H1 (cell line): ENCODE data around the gene ZMYM2. TPM values are rescaled to one million over a fixed set of nuclear protein-coding genes. Genes with fewer than 3 reads are reported as not detected.

ENCODE experiments used
- CTCF ChIA-PET: fragments of 300-600 bp; sonication (Branson Sonifier 250); formaldehyde crosslinking; loops from one replicate; lab custom pipeline; 2021; ENCODE audit not compliant: partially characterized antibody; lab: Charles Lee
- POLR2A ChIA-PET: fragments of 300-600 bp; sonication (Branson Sonifier 250); formaldehyde crosslinking; loops from one replicate; lab custom pipeline; 2021; ENCODE audit warnings: inconsistent platforms; ENCODE audit not compliant: partially characterized antibody; lab: Charles Lee
- DNase-seq, 2 experiments: peaks; one replicate each; pipeline versions ENCODE4 v3.0.0 to v3.0.0-alpha.2; 2010 to 2022; ENCODE audit warnings: low spot score in 2 of 2, low read depth in 1 of 2, mixed read lengths in 1 of 2
- FAIRE-seq: peaks from 2 replicates; lab custom pipeline; 2011; peaks lifted over from hg19 to GRCh38; lab: Jason Lieb, UNC
- H2AFZ ChIP-seq: 2 replicates; pipeline ENCODE4 v1.8.1; 2012; ENCODE audit warnings: low read length, inconsistent platforms
- H2AK5ac ChIP-seq: 2 replicates; pipeline ENCODE4 v1.6.1; 2013; ENCODE audit warnings: low read depth, low read length
- H2BK120ac ChIP-seq: replicated peaks from 2 replicates; pipeline ENCODE3; 2013; ENCODE audit warnings: low read depth, low read length, inconsistent platforms
- H2BK12ac ChIP-seq: 2 replicates; pipeline ENCODE4 v1.6.1; 2013; ENCODE audit warnings: low read depth, low read length
- H2BK15ac ChIP-seq: 2 replicates; pipeline ENCODE4 v1.6.1; 2013; ENCODE audit warnings: low read length
- H2BK20ac ChIP-seq: 2 replicates; pipeline ENCODE4 v1.6.1; 2013; ENCODE audit warnings: low read length
- H2BK5ac ChIP-seq: 2 replicates; pipeline ENCODE4 v1.6.1; 2013; ENCODE audit warnings: low read depth, low read length
- H3K14ac ChIP-seq: 2 replicates; pipeline ENCODE4 v1.6.1; 2013; ENCODE audit warnings: inconsistent platforms; ENCODE audit not compliant: insufficient read length
- H3K18ac ChIP-seq: 2 replicates; pipeline ENCODE4 v1.6.1; 2013; ENCODE audit warnings: low read length; ENCODE audit errors: extremely low read depth
- H3K23ac ChIP-seq: 2 replicates; pipeline ENCODE4 v1.6.1; 2013; ENCODE audit warnings: inconsistent platforms; ENCODE audit not compliant: insufficient read length
- H3K23me2 ChIP-seq: 2 replicates; pipeline ENCODE4 v1.6.1; 2013; ENCODE audit warnings: low read depth, low read length
- H3K27ac ChIP-seq: 2 replicates; pipeline ENCODE4 v1.6.1; 2011; ENCODE audit warnings: low read depth, low read length, inconsistent platforms
- H3K27me3 ChIP-seq, 4 experiments: replicated peaks in 1 of 4; 1 replicate in 1 of 4; 2 replicates in 3 of 4; pipeline versions ENCODE4 v1.6.1 to v1.8.1; 2011 to 2013; ENCODE audit warnings: low read length in 3 of 4, mild to moderate bottlenecking in 3 of 4, inconsistent platforms in 2 of 4, mixed read lengths in 2 of 4, moderate library complexity in 1 of 4; ENCODE audit not compliant: control insufficient read depth in 3 of 4, insufficient read depth in 3 of 4; ENCODE audit errors: extremely low read depth in 1 of 4
- H3K36me3 ChIP-seq, 4 experiments: 2 replicates each; pipeline versions ENCODE4 v1.6.1 to v1.8.1; 2011 to 2013; ENCODE audit warnings: mild to moderate bottlenecking in 4 of 4, low read length in 3 of 4, moderate library complexity in 2 of 4, control low read depth in 1 of 4, inconsistent platforms in 1 of 4; ENCODE audit not compliant: insufficient read depth in 4 of 4, control insufficient read depth in 2 of 4
- H3K4ac ChIP-seq: replicated peaks from 2 replicates; pipeline ENCODE3; 2013; ENCODE audit warnings: low read length, low read depth, mixed read lengths, inconsistent platforms; ENCODE audit not compliant: insufficient read length
- H3K4me1 ChIP-seq, 4 experiments: replicated peaks in 1 of 4; 1 replicate in 1 of 4; 2 replicates in 3 of 4; pipeline versions ENCODE4 v1.6.1 to v1.8.1; 2011 to 2013; ENCODE audit warnings: low read length in 3 of 4, inconsistent platforms in 2 of 4, mixed read lengths in 1 of 4; ENCODE audit not compliant: insufficient read depth in 4 of 4, control insufficient read depth in 3 of 4
- H3K4me2 ChIP-seq, 2 experiments: 2 replicates each; pipeline versions ENCODE4 v1.6.1 to v1.8.1; 2011 to 2013; ENCODE audit warnings: low read depth in 2 of 2, low read length in 2 of 2, control low read depth in 1 of 2, inconsistent platforms in 1 of 2, mild to moderate bottlenecking in 1 of 2; ENCODE audit not compliant: insufficient read depth in 1 of 2
- H3K4me3 ChIP-seq, 4 experiments: fragments of 200-600, 300-600 bp in 1 of 4; sonication (generic), shearing (Covaris generic), sonication (Bioruptor Twin) in 1 of 4; 2 replicates each; pipeline versions ENCODE4 v1.5.1 to v1.8.1; 2011 to 2016; ENCODE audit warnings: low read length in 4 of 4, low read depth in 3 of 4, control low read depth in 2 of 4, inconsistent platforms in 2 of 4, mild to moderate bottlenecking in 2 of 4, mixed read lengths in 1 of 4, moderate library complexity in 1 of 4; ENCODE audit not compliant: insufficient read depth in 2 of 4; ENCODE audit errors: extremely low read depth in 1 of 4
- H3K56ac ChIP-seq: replicated peaks from 2 replicates; pipeline ENCODE3; 2013; ENCODE audit warnings: low read depth, mild to moderate bottlenecking, mixed read lengths, low read length, inconsistent platforms; ENCODE audit not compliant: insufficient read length
- H3K79me1 ChIP-seq: 2 replicates; pipeline ENCODE4 v1.6.1; 2013; ENCODE audit warnings: low read depth, low read length, control low read depth
- H3K79me2 ChIP-seq, 2 experiments: 2 replicates each; pipeline versions ENCODE4 v1.6.1 to v1.8.1; 2012 to 2013; ENCODE audit warnings: low read length in 2 of 2, mild to moderate bottlenecking in 2 of 2, inconsistent platforms in 1 of 2; ENCODE audit not compliant: insufficient read depth in 2 of 2, control insufficient read depth in 1 of 2
- H3K9ac ChIP-seq, 4 experiments: replicated peaks in 1 of 4; 1 replicate in 1 of 4; 2 replicates in 3 of 4; pipeline versions ENCODE4 v1.6.1 to v1.8.1; 2011 to 2013; ENCODE audit warnings: low read depth in 3 of 4, low read length in 3 of 4, control low read depth in 2 of 4, mild to moderate bottlenecking in 2 of 4, moderate library complexity in 2 of 4, inconsistent platforms in 1 of 4; ENCODE audit errors: extremely low read depth in 1 of 4
- H3K9me3 ChIP-seq, 2 experiments: 2 replicates each; pipeline versions ENCODE4 v1.6.1 to v1.8.1; 2012 to 2013; ENCODE audit warnings: mild to moderate bottlenecking in 2 of 2, moderate library complexity in 2 of 2, control low read depth in 1 of 2, inconsistent platforms in 1 of 2, low read depth in 1 of 2, low read length in 1 of 2, mixed read lengths in 1 of 2; ENCODE audit not compliant: insufficient read depth in 2 of 2
- H4K20me1 ChIP-seq, 2 experiments: replicated peaks in 1 of 2; 2 replicates each; pipeline versions ENCODE3 to v1.8.1; 2011 to 2013; ENCODE audit warnings: inconsistent platforms in 2 of 2, low read length in 2 of 2, mild to moderate bottlenecking in 1 of 2; ENCODE audit not compliant: insufficient read depth in 2 of 2, control insufficient read depth in 1 of 2
- H4K5ac ChIP-seq: 2 replicates; pipeline ENCODE4 v1.6.1; 2013; ENCODE audit warnings: low read length, low read depth, mixed read lengths, inconsistent platforms; ENCODE audit not compliant: insufficient read length
- H4K8ac ChIP-seq: 2 replicates; pipeline ENCODE4 v1.8.0; 2013; ENCODE audit warnings: mild to moderate bottlenecking, moderate library complexity, low read length, inconsistent platforms; ENCODE audit not compliant: insufficient read depth; ENCODE audit errors: extremely low read depth
- H4K91ac ChIP-seq: replicated peaks from 2 replicates; pipeline ENCODE3; 2013; ENCODE audit warnings: low read length, mixed read lengths, inconsistent platforms; ENCODE audit not compliant: insufficient read length
- BRCA1 ChIP-seq: IDR thresholded peaks from 2 replicates; pipeline ENCODE4 v1.6.1; 2012; ENCODE audit warnings: low read depth, low read length, improper control_type of control experiment
- EP300 ChIP-seq, 2 experiments: IDR thresholded peaks; 1 replicate in 1 of 2; 2 replicates in 1 of 2; pipeline ENCODE4 v1.6.1; 2011 to 2012; ENCODE audit warnings: low read depth in 2 of 2, low read length in 2 of 2, mild to moderate bottlenecking in 2 of 2, borderline replicate concordance in 1 of 2, inconsistent platforms in 1 of 2, moderate library complexity in 1 of 2
- FOSL1 ChIP-seq: IDR thresholded peaks from 2 replicates; pipeline ENCODE4 v1.6.1; 2011; ENCODE audit warnings: mild to moderate bottlenecking, low read depth, low read length, moderate library complexity; ENCODE audit not compliant: insufficient read depth
- HDAC2 ChIP-seq, 2 experiments: fragments of 300-600 bp in 1 of 2; sonication (generic) in 1 of 2; IDR thresholded peaks; 2 replicates each; pipeline ENCODE4 v1.6.1; 2011 to 2012; ENCODE audit warnings: low read depth in 2 of 2, low read length in 2 of 2, mild to moderate bottlenecking in 2 of 2, moderate library complexity in 2 of 2, borderline replicate concordance in 1 of 2, inconsistent platforms in 1 of 2
- JUN ChIP-seq: IDR thresholded peaks from 2 replicates; pipeline ENCODE4 v1.6.1; 2011; ENCODE audit warnings: low read depth, mild to moderate bottlenecking, improper control_type of control experiment, low read length
- KDM5A ChIP-seq: fragments of 200-600 bp; IDR thresholded peaks from 2 replicates; pipeline ENCODE4 v1.7.1; 2012; ENCODE audit warnings: mild to moderate bottlenecking, low read length, inconsistent platforms, mixed read lengths
- MAX ChIP-seq: IDR thresholded peaks from 2 replicates; pipeline ENCODE4 v1.6.1; 2012; ENCODE audit warnings: inconsistent platforms
- SIN3A ChIP-seq, 2 experiments: IDR thresholded peaks in 1 of 2; conservative IDR thresholded peaks in 1 of 2; 2 replicates each; pipeline ENCODE4 v1.6.1; 2011 to 2012; ENCODE audit warnings: low read length in 2 of 2, improper control_type of control experiment in 1 of 2, low read depth in 1 of 2, mild to moderate bottlenecking in 1 of 2
- TAF1 ChIP-seq: IDR thresholded peaks from 2 replicates; pipeline ENCODE4 v1.6.1; 2011; ENCODE audit warnings: mild to moderate bottlenecking, low read depth, low read length
- WGBS, 2 experiments: shearing (Covaris generic) in 1 of 2; methylation state at CpG; one replicate each; pipeline versions ENCODE4 v1.1.6 to v1.1.7; 2013 to 2015; ENCODE audit warnings: low lambda C conversion rate in 2 of 2, mixed read lengths in 2 of 2, inconsistent platforms in 1 of 2, low coverage in 1 of 2, missing lambda C conversion rate in 1 of 2; ENCODE audit not compliant: insufficient replicate concordance in 2 of 2, insufficient coverage in 1 of 2, insufficient read length in 1 of 2; ENCODE audit errors: extremely low coverage in 1 of 2, missing lambda C conversion rate in 1 of 2; 5-methylcytosine and 5-hydroxymethylcytosine counted together
- polyA plus RNA-seq, 7 experiments: library from polyadenylated mRNA; depleted of rRNA in 3 of 7; stranded (reverse) in 5 of 7; unstranded in 2 of 7; fragments of >200 nt in 5 of 7; fragments of 200-250 nt in 2 of 7; gene quantifications; 1 replicate in 5 of 7; 2 replicates in 1 of 7; 4 replicates in 1 of 7; pipeline versions ENCODE4 v1.2.1 to v1.2.3, GENCODE V29; 2011 to 2013; ENCODE audit warnings: missing spikeins in 2 of 7, mixed read lengths in 2 of 7
- total RNA-seq: library from RNA; stranded (reverse); fragmentation: NEBNext Ultra II Directional; extraction: Animal tissue kit (Norgen Biotek cat#: 25700); gene quantifications from 2 replicates; pipeline ENCODE4 v1.2.1, GENCODE V29; 2021

Gene ZMYM2
- total and polyA plus RNA-seq, 2 of the 8 experiments (the other 6 are each of a cell fraction or from before 2014, with no cell fraction given) = 41.2 to 159 TPM

GRCh38 chr13:19967621-19968020, 9.1 kb downstream of the ZMYM2 start:
- H3K18ac ChIP-seq = no peak overlapping the region
- no peak overlapping the region for H3K23ac ChIP-seq
- no peak overlapping the region for H2BK5ac ChIP-seq
- DNase-seq (no peak), FAIRE-seq (no peak)
- no peak overlapping the region for H2AFZ ChIP-seq
- H3K79me2 ChIP-seq = peaks cover 46 to 99% of the 10 kb centered on the region in 2 experiments
- no peak for TF ChIP-seq HDAC2 (IDR thresholded peaks at IDR 0.05; ENCODE audit: borderline replicate concordance in 1 of 2, low read depth in 2 of 2, low read length in 2 of 2)
- TF ChIP-seq MAX = no peak
- no peak for TF ChIP-seq SIN3A (conservative IDR thresholded peaks at IDR 0.05 in 1 of 2, IDR thresholded peaks at IDR 0.05 in 1 of 2; ENCODE audit: low read depth in 1 of 2, low read length in 2 of 2)
- no peak for TF ChIP-seq TAF1
- no peak for TF ChIP-seq KDM5A
- no peak for TF ChIP-seq EP300 (IDR thresholded peaks at IDR 0.05; ENCODE audit: borderline replicate concordance in 1 of 2, low read depth in 2 of 2, low read length in 2 of 2)
- no peak for TF ChIP-seq FOSL1
- TF ChIP-seq BRCA1 = no peak
- no peak for TF ChIP-seq JUN
- H2BK15ac ChIP-seq = no peak overlapping the region
- peaks cover 10 to 14% of the 10 kb centered on the region in 2 experiments for H4K20me1 ChIP-seq
- H3K79me1 ChIP-seq = no peaks in the 10 kb centered on the region
- no peaks in the 10 kb centered on the region for H3K23me2 ChIP-seq
- no peak overlapping the region for H2AK5ac ChIP-seq
- peaks cover 0 to 52% (median 9%) of the 10 kb centered on the region in 4 experiments; a peak in 4 of 8 replicates for H3K36me3 ChIP-seq
- H3K27ac ChIP-seq = no peak overlapping the region
- H3K56ac ChIP-seq = no peak overlapping the region
- H3K4me3 ChIP-seq = no peak overlapping the region
- no peak overlapping the region for H3K4me2 ChIP-seq
- H3K14ac ChIP-seq = no peak overlapping the region
- no peak overlapping the region for H2BK20ac ChIP-seq
- no peak overlapping the region for H4K91ac ChIP-seq
- 93% methylated on average over 3 of the region's 3 CpGs; no CpG with 5 or more reads in 1 of the 2 experiments for WGBS, 2 experiments
- POLR2A ChIA-PET = interaction anchor here (1.3 to 2.6 kb wide), 2 partner anchors 8 to 12 kb away, joined by 4 to 9 read pairs; no protein-coding TSS in a partner anchor
- H4K8ac ChIP-seq = no peak overlapping the region
- H3K4me1 ChIP-seq = no peaks in the 10 kb centered on the region
- no peak overlapping the region for H3K4ac ChIP-seq
- no peak overlapping the region for H4K5ac ChIP-seq
- H3K9me3 ChIP-seq = no peaks in the 10 kb centered on the region
- CTCF ChIA-PET = interaction anchor here (0.9 kb wide), 1 partner anchor 8 kb away, joined by 4 read pairs; no protein-coding TSS in a partner anchor
- H3K27me3 ChIP-seq = no peaks in the 10 kb centered on the region
- H2BK12ac ChIP-seq = no peak overlapping the region
- H3K9ac ChIP-seq = no peak overlapping the region
- no peak overlapping the region for H2BK120ac ChIP-seq
